ENCODE data around the gene VPS33A.

VPS33A gene

GRCh38 chr12:122197612-122197966 lies 68.7 kb downstream of the VPS33A start:
- in situ Hi-C loops (cut with HindIII; ENCODE audit: low pct_unique_long_range_greater_than_20kb, low sequenced_read_pairs) = no loop called here
- DNase-seq (ENCODE audit: low read depth in 1 of 2, low spot score in 1 of 2) = no peak
- TF ChIP-seq JUND (IDR thresholded peaks at IDR 0.05; ENCODE audit: low read depth) = no peak

DNA sequence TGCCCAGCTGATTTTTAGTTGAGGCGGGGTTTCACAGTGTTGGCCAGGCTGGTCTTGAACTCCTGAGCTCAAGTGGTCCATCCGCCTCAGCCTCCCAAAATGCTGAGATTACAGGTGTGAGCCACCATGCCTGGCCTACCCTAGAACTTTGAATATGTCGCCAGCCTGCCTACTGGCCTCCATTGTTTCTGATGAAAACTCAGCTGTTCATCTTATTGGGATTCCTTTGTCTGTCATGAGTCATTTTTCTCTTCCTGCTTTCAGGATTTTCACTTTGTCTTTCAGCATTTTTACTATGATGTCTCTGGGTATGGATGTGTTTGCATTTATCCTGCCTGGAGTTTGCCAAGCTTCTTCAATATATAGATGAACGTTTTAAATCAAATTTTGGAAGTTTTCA lies 70.9 kb downstream of the VPS33A start:
- in situ Hi-C loops (cut with HindIII; ENCODE audit: low pct_unique_long_range_greater_than_20kb, low sequenced_read_pairs) = no loop called here
- no peak for TF ChIP-seq JUND (IDR thresholded peaks at IDR 0.05; ENCODE audit: low read depth)
- no peak for DNase-seq (ENCODE audit: low read depth in 1 of 2, low spot score in 1 of 2)

DNA sequence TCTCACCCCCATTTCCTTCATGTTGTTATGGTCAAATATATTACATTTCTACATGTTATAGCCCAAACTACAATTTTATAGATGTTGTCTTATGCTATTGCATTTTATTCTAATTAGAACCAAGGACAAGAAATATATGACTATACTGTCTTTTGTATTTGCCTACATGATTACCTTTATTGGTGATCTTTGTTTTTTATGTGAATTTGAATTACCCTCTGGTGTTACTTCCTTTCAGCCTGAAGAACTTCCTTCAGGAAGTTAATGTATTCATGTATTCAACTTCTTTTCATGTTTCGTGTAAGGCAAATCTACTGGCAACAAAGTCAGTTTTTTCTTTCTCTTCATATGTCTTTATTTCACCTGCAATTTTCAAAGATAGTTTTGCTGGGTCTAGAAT lies 71.5 kb downstream of the VPS33A start:
- in situ Hi-C loops (cut with HindIII; ENCODE audit: low pct_unique_long_range_greater_than_20kb, low sequenced_read_pairs) = no loop called here

GRCh38 chr12:122192441-122192840 lies 73.9 kb downstream of the VPS33A start:
- no peak for DNase-seq (ENCODE audit: low read depth in 1 of 2, low spot score in 1 of 2)
- in situ Hi-C loops (cut with HindIII; ENCODE audit: low pct_unique_long_range_greater_than_20kb, low sequenced_read_pairs) = no loop called here
- no peak for TF ChIP-seq JUND (IDR thresholded peaks at IDR 0.05; ENCODE audit: low read depth)

More for the DNA sequence above, 71.5 kb downstream of the VPS33A start:
- TF ChIP-seq JUND (IDR thresholded peaks at IDR 0.05; ENCODE audit: low read depth) = no peak
- no peak for DNase-seq (ENCODE audit: low read depth in 1 of 2, low spot score in 1 of 2)

- peak; percentile 75 to 95 for DNase-seq (ENCODE audit: low read depth in 1 of 2, low spot score in 1 of 2)
- in situ Hi-C loops (cut with HindIII; ENCODE audit: low pct_unique_long_range_greater_than_20kb, low sequenced_read_pairs) = no loop called here
- TF ChIP-seq JUND (IDR thresholded peaks at IDR 0.05; ENCODE audit: low read depth) = no peak
Measured at GRCh38 chr12:122190842-122191668, 75.2 kb downstream of the VPS33A start.

DNA sequence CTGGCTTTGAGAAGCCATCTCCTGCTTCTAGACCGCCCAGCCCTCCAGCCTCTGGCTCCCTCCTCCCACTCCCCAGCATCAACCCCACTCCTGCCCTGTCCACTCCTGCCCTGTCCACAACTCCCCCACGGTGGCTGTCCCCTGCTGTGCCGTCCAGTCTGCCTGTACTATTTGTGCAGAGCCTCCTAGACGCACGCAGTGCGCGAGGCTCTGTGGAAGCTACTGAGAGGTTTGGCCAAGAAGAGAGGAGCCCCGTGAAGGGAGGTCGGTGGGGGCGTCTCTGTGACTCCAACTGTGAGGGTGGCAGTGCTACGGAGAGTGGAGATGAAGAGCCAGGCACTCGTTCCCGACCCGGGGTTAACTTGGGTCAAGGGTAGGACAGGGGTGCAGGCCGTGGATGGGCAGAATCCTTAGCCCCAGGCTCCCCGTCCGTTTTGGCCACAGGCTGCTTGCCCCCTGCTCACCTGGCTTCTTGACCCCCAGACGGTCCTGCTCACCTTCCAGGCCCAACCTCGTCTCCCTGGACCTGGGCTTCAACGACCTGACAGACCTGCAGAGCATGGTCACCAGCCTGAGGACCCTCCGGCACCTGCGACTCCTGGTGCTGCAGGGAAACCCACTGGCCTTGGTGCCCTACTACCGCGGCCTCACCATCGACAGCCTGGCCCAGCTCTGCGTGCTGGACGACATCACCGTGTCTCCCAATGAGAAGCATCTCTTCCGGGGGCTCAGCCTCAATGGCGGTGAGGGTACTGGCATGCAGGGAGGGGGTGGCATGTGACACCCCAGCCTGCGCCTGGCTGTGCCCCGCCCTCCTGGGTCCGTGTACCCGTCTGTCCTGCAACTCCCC lies 76.4 kb downstream of the VPS33A start:
- in situ Hi-C loops (cut with HindIII; ENCODE audit: low pct_unique_long_range_greater_than_20kb, low sequenced_read_pairs) = no loop called here
- TF ChIP-seq JUND (IDR thresholded peaks at IDR 0.05; ENCODE audit: low read depth) = no peak
- no peak for DNase-seq (ENCODE audit: low read depth in 1 of 2, low spot score in 1 of 2)

- DNase-seq (ENCODE audit: low read depth in 1 of 2, low spot score in 1 of 2) = no peak
- in situ Hi-C loops (cut with HindIII; ENCODE audit: low pct_unique_long_range_greater_than_20kb, low sequenced_read_pairs) = no loop called here
- TF ChIP-seq JUND (IDR thresholded peaks at IDR 0.05; ENCODE audit: low read depth) = no peak
Measured at GRCh38 chr12:122187466-122187865, 78.8 kb downstream of the VPS33A start.

GRCh38 chr12:122185494-122186082 lies 80.7 kb downstream of the VPS33A start:
- no peak for DNase-seq (ENCODE audit: low read depth in 1 of 2, low spot score in 1 of 2)
- in situ Hi-C loops (cut with HindIII; ENCODE audit: low pct_unique_long_range_greater_than_20kb, low sequenced_read_pairs) = no loop called here
- no peak for TF ChIP-seq JUND (IDR thresholded peaks at IDR 0.05; ENCODE audit: low read depth)

GRCh38 chr12:122185079-122185478 lies 81.2 kb downstream of the VPS33A start:
- no peak for DNase-seq (ENCODE audit: low read depth in 1 of 2, low spot score in 1 of 2)
- in situ Hi-C loops (cut with HindIII; ENCODE audit: low pct_unique_long_range_greater_than_20kb, low sequenced_read_pairs) = no loop called here
- no peak for TF ChIP-seq JUND (IDR thresholded peaks at IDR 0.05; ENCODE audit: low read depth)

- no peak for DNase-seq (ENCODE audit: low read depth in 1 of 2, low spot score in 1 of 2)
- TF ChIP-seq JUND (IDR thresholded peaks at IDR 0.05; ENCODE audit: low read depth) = no peak
- in situ Hi-C loops (cut with HindIII; ENCODE audit: low pct_unique_long_range_greater_than_20kb, low sequenced_read_pairs) = no loop called here
Measured at GRCh38 chr12:122184517-122184916, 81.8 kb downstream of the VPS33A start.

GRCh38 chr12:122183588-122183940 lies 82.7 kb downstream of the VPS33A start:
- in situ Hi-C loops (cut with HindIII; ENCODE audit: low pct_unique_long_range_greater_than_20kb, low sequenced_read_pairs) = no loop called here
- DNase-seq (ENCODE audit: low read depth in 1 of 2, low spot score in 1 of 2) = no peak
- TF ChIP-seq JUND (IDR thresholded peaks at IDR 0.05; ENCODE audit: low read depth) = no peak

GRCh38 chr12:122182887-122183587 lies 83.3 kb downstream of the VPS33A start, which contains the start of gene LRRC43:
Gene LRRC43, plus strand, starts transcription at chr12:122183123. Its CDS starts 22 bp downstream, at chr12:122183145.
- peak; percentile 39 to 67 for DNase-seq (ENCODE audit: low read depth in 1 of 2, low spot score in 1 of 2)
- no peak for TF ChIP-seq JUND (IDR thresholded peaks at IDR 0.05; ENCODE audit: low read depth)
- in situ Hi-C loops (cut with HindIII; ENCODE audit: low pct_unique_long_range_greater_than_20kb, low sequenced_read_pairs) = no loop called here
